WTC11 (cell line): Measurements from ENCODE around the gene TIMM22.

ENCODE experiments used
- CREB1 ChIP-seq: sonication (generic); formaldehyde crosslinking; IDR thresholded peaks from 2 replicates; pipeline ENCODE4 v1.8.0; 2023; ENCODE audit warnings: mild to moderate bottlenecking, missing genetic modification reagents
- E2F5 ChIP-seq: sonication (generic); formaldehyde crosslinking; IDR thresholded peaks from 2 replicates; pipeline ENCODE4 v1.8.1; 2022; ENCODE audit warnings: mild to moderate bottlenecking, moderate library complexity, missing genetic modification reagents
- EMX1 ChIP-seq: fragments of 250-450 bp; sonication (Bioruptor Pico); IDR thresholded peaks from 2 replicates; pipeline ENCODE4 v1.8.0; 2021; ENCODE audit warnings: mild to moderate bottlenecking
- ETV6 ChIP-seq: sonication (generic); formaldehyde crosslinking; IDR thresholded peaks from 2 replicates; pipeline ENCODE4 v1.8.1; 2022; ENCODE audit warnings: mild to moderate bottlenecking, missing genetic modification reagents
- JUN ChIP-seq: sonication (generic); formaldehyde crosslinking; IDR thresholded peaks from 2 replicates; pipeline ENCODE4 v1.8.0; 2023; ENCODE audit warnings: mild to moderate bottlenecking, missing genetic modification reagents
- MLX ChIP-seq: sonication (generic); formaldehyde crosslinking; IDR thresholded peaks from 2 replicates; pipeline ENCODE4 v1.8.1; 2023; ENCODE audit warnings: mild to moderate bottlenecking, missing genetic modification reagents, moderate library complexity
- NR1H2 ChIP-seq: sonication (generic); formaldehyde crosslinking; IDR thresholded peaks from 2 replicates; pipeline ENCODE4 v1.9.0; 2021; ENCODE audit warnings: mild to moderate bottlenecking, moderate library complexity, missing genetic modification reagents
- SOX15 ChIP-seq: fragments of 250-450 bp; sonication (Bioruptor Pico); IDR thresholded peaks from 2 replicates; pipeline ENCODE4 v1.9.0; 2021; ENCODE audit warnings: mild to moderate bottlenecking
- SP1 ChIP-seq: sonication (generic); formaldehyde crosslinking; conservative IDR thresholded peaks from 2 replicates; pipeline ENCODE4 v1.8.1; 2022; ENCODE audit warnings: missing genetic modification reagents
- TEAD4 ChIP-seq: sonication (generic); formaldehyde crosslinking; IDR thresholded peaks from 2 replicates; pipeline ENCODE4 v1.8.0; 2022; ENCODE audit warnings: mild to moderate bottlenecking, missing genetic modification reagents
- TP53 ChIP-seq: sonication (generic); formaldehyde crosslinking; IDR thresholded peaks from 2 replicates; pipeline ENCODE4 v1.8.1; 2023; ENCODE audit warnings: mild to moderate bottlenecking, missing genetic modification reagents
- USF2 ChIP-seq: sonication (generic); formaldehyde crosslinking; IDR thresholded peaks from 2 replicates; pipeline ENCODE4 v1.8.1; 2023; ENCODE audit warnings: mild to moderate bottlenecking, missing genetic modification reagents, moderate library complexity
- TF ChIP-seq, protein P1 (sequence below): fragments of 200-600 bp; IDR thresholded peaks from 2 replicates; pipeline ENCODE4 v1.8.0; 2022; ENCODE audit warnings: antibody characterized with exemption
- TF ChIP-seq, protein P2 (sequence below): fragments of 250-450 bp; sonication (Bioruptor Pico); IDR thresholded peaks from 2 replicates; pipeline ENCODE4 v1.9.0; 2021; ENCODE audit warnings: mild to moderate bottlenecking

- TF ChIP-seq, protein P1, sequence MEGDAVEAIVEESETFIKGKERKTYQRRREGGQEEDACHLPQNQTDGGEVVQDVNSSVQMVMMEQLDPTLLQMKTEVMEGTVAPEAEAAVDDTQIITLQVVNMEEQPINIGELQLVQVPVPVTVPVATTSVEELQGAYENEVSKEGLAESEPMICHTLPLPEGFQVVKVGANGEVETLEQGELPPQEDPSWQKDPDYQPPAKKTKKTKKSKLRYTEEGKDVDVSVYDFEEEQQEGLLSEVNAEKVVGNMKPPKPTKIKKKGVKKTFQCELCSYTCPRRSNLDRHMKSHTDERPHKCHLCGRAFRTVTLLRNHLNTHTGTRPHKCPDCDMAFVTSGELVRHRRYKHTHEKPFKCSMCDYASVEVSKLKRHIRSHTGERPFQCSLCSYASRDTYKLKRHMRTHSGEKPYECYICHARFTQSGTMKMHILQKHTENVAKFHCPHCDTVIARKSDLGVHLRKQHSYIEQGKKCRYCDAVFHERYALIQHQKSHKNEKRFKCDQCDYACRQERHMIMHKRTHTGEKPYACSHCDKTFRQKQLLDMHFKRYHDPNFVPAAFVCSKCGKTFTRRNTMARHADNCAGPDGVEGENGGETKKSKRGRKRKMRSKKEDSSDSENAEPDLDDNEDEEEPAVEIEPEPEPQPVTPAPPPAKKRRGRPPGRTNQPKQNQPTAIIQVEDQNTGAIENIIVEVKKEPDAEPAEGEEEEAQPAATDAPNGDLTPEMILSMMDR = no peak
- no peak for TF ChIP-seq CREB1
- no peak for TF ChIP-seq JUN (CRISPR knock-in tag)
- no peak for TF ChIP-seq TP53 (CRISPR knock-in tag)
- no peak for TF ChIP-seq SOX15 (CRISPR knock-in tag)
- TF ChIP-seq EMX1 (CRISPR knock-in tag) = no peak
- TF ChIP-seq MLX (CRISPR knock-in tag) = no peak
- no peak for TF ChIP-seq TEAD4 (CRISPR knock-in tag)
- no peak for TF ChIP-seq NR1H2 (CRISPR knock-in tag)
- TF ChIP-seq, protein P2, sequence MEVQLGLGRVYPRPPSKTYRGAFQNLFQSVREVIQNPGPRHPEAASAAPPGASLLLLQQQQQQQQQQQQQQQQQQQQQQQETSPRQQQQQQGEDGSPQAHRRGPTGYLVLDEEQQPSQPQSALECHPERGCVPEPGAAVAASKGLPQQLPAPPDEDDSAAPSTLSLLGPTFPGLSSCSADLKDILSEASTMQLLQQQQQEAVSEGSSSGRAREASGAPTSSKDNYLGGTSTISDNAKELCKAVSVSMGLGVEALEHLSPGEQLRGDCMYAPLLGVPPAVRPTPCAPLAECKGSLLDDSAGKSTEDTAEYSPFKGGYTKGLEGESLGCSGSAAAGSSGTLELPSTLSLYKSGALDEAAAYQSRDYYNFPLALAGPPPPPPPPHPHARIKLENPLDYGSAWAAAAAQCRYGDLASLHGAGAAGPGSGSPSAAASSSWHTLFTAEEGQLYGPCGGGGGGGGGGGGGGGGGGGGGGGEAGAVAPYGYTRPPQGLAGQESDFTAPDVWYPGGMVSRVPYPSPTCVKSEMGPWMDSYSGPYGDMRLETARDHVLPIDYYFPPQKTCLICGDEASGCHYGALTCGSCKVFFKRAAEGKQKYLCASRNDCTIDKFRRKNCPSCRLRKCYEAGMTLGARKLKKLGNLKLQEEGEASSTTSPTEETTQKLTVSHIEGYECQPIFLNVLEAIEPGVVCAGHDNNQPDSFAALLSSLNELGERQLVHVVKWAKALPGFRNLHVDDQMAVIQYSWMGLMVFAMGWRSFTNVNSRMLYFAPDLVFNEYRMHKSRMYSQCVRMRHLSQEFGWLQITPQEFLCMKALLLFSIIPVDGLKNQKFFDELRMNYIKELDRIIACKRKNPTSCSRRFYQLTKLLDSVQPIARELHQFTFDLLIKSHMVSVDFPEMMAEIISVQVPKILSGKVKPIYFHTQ (CRISPR knock-in tag) = no peak
- TF ChIP-seq ETV6 = no peak
- TF ChIP-seq E2F5 = no peak
- no peak for TF ChIP-seq USF2
- no peak for TF ChIP-seq SP1
Observed at GRCh38 chr17:1026599-1026975, 29.7 kb downstream of the TIMM22 start.
